ENCODE data around the gene GPR146.
A peak's percentile ranks its signal among the peaks of the same experiment; 100 is the strongest.

GPR146 gene

DNA sequence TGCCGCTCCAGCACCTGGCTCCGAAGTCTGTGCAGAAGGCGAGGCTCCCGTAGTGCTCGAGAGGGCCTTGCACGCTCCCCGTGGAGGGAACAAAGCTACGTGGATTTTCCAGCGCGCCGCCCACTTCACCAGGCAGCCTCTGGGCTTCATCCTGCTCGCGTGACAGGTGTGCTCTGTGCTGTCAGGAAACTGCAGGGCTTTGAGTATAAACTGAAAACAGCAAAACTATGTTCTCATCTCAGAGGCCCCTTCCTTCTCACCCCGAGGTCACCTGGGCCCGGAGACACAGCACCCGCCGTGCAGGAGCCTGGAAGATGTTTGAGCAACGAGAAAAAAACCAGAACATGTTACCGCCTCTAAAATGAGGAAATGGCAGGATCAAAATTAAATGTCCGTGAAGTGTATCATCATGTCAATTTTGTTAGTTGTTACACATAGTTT lies 17.6 kb upstream of the GPR146 start:
- TF ChIP-seq, protein P1, sequence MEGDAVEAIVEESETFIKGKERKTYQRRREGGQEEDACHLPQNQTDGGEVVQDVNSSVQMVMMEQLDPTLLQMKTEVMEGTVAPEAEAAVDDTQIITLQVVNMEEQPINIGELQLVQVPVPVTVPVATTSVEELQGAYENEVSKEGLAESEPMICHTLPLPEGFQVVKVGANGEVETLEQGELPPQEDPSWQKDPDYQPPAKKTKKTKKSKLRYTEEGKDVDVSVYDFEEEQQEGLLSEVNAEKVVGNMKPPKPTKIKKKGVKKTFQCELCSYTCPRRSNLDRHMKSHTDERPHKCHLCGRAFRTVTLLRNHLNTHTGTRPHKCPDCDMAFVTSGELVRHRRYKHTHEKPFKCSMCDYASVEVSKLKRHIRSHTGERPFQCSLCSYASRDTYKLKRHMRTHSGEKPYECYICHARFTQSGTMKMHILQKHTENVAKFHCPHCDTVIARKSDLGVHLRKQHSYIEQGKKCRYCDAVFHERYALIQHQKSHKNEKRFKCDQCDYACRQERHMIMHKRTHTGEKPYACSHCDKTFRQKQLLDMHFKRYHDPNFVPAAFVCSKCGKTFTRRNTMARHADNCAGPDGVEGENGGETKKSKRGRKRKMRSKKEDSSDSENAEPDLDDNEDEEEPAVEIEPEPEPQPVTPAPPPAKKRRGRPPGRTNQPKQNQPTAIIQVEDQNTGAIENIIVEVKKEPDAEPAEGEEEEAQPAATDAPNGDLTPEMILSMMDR (IDR thresholded peaks at IDR 0.05), result no peak
- peaks cover 13% of the 10 kb centered on the region for H3K79me2 ChIP-seq
- H3K4me2 ChIP-seq (ENCODE audit: low read length), result no peak overlapping the region
- H3K36me3 ChIP-seq (ENCODE audit: control insufficient read depth, insufficient read depth, low read length), result no peaks in the 10 kb centered on the region
- no peaks in the 10 kb centered on the region for H3K9me3 ChIP-seq (ENCODE audit: control insufficient read depth, low read length)
- no peak overlapping the region for H2AFZ ChIP-seq
- H3K4me3 ChIP-seq (ENCODE audit: low read depth, low read length), result no peak overlapping the region
- H3K27me3 ChIP-seq (ENCODE audit: control insufficient read depth, insufficient read depth, low read length), result no peaks in the 10 kb centered on the region
- H3K27ac ChIP-seq, result no peak overlapping the region
- peaks cover 7% of the 10 kb centered on the region for H3K4me1 ChIP-seq
- no peak overlapping the region for H3K9ac ChIP-seq

DNA sequence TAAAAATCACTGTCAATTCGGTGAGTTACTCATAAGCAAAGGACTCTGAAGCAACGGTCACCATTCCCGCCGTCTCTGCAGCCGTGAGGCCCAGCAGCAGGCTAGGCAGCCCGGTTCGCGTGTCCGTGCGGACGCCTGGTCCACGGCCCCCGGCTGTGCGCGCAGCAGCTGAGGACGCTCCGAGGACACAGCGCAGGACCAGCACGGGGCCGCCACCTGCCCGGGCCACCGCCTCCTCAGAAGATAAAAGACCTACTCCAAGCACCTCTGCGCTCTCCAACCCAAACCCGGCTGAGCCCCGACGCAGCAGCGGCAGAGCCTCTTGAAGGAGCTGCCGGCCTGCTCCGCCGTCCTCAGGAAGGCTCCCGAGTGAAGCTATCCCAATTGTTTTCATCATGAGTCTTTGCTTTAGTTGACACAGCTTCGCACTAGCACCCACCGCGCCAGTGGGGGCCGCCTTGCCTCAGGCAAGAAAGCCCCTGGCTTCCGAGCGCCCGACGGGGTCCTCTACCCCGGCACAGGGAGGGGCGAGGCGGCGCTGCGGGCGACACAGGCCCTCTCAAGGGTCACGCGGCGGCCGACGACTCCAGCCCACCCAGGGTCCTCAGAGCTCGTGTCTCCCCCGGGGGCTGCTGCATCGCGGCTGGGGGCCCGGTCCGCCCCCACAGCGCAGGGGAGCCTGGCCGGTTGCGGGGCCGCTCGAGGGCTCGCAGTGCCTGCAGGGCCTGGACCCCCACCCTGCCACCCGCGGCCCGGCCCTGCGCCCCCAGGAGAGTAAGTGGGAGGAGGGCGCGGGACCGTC lies 16.9 kb upstream of the GPR146 start:
- H2AFZ ChIP-seq, result peak overlapping the region; percentile 83
- H3K4me2 ChIP-seq (ENCODE audit: low read length), result peak overlapping the region; percentile 83
- no peaks in the 10 kb centered on the region for H3K36me3 ChIP-seq (ENCODE audit: control insufficient read depth, insufficient read depth, low read length)
- peak overlapping the region; percentile 53 for H3K9ac ChIP-seq
- peaks cover 7% of the 10 kb centered on the region for H3K4me1 ChIP-seq
- TF ChIP-seq, protein P1 (IDR thresholded peaks at IDR 0.05), result no peak
- H3K27me3 ChIP-seq (ENCODE audit: control insufficient read depth, insufficient read depth, low read length), result no peaks in the 10 kb centered on the region
- H3K9me3 ChIP-seq (ENCODE audit: control insufficient read depth, low read length), result no peaks in the 10 kb centered on the region
- peak overlapping the region; percentile 56 for H3K4me3 ChIP-seq (ENCODE audit: low read depth, low read length)
- peaks cover 11% of the 10 kb centered on the region for H3K79me2 ChIP-seq
- H3K27ac ChIP-seq, result peak overlapping the region; percentile 47

DNA sequence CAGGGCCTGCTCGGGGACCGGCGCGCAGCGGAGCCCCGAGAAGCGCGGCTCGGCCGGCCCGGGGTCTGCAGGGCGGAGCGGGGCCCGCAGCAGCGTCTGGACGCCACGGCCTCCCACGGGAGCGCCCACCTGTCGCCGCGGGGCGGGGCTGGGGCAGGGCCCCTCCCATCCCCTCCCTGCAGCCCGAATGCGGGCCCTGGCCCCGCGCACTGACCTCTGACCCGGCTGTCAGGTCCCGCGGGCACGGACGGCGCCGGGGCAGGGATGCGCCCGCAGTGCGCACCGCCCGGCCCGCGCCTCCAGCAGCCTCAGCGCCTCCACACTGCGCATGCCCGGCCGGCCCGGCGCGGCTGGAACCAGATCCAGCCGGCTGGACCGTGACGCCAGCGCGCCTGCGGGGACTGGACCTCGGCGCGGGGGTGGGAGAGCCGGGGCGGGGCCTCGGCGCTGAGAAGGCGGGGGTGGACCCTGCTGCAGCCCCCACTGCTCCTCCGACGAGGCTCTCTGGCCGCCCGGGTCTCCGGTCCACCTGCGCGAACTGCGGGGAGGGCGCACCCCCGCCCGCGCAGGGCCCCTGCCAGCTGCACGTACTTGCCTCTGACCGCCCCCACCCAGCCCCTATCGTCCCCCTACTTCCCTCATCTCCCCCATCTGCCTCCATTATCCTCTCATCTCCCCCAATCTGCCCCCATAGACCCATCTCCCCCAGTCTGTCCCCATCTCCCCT lies 16.1 kb upstream of the GPR146 start:
- TF ChIP-seq, protein P1 (IDR thresholded peaks at IDR 0.05), result no peak
- H3K4me3 ChIP-seq (ENCODE audit: low read depth, low read length), result peak overlapping the region; percentile 56
- H3K36me3 ChIP-seq (ENCODE audit: control insufficient read depth, insufficient read depth, low read length), result no peaks in the 10 kb centered on the region
- no peaks in the 10 kb centered on the region for H3K9me3 ChIP-seq (ENCODE audit: control insufficient read depth, low read length)
- H3K27ac ChIP-seq, result peak overlapping the region; percentile 62
- peaks cover 15% of the 10 kb centered on the region for H3K79me2 ChIP-seq
- H3K4me1 ChIP-seq, result peaks cover 7% of the 10 kb centered on the region
- H3K4me2 ChIP-seq (ENCODE audit: low read length), result peak overlapping the region; percentile 83
- peak overlapping the region; percentile 53 for H3K9ac ChIP-seq
- no peaks in the 10 kb centered on the region for H3K27me3 ChIP-seq (ENCODE audit: control insufficient read depth, insufficient read depth, low read length)
- H2AFZ ChIP-seq, result peak overlapping the region; percentile 83

DNA sequence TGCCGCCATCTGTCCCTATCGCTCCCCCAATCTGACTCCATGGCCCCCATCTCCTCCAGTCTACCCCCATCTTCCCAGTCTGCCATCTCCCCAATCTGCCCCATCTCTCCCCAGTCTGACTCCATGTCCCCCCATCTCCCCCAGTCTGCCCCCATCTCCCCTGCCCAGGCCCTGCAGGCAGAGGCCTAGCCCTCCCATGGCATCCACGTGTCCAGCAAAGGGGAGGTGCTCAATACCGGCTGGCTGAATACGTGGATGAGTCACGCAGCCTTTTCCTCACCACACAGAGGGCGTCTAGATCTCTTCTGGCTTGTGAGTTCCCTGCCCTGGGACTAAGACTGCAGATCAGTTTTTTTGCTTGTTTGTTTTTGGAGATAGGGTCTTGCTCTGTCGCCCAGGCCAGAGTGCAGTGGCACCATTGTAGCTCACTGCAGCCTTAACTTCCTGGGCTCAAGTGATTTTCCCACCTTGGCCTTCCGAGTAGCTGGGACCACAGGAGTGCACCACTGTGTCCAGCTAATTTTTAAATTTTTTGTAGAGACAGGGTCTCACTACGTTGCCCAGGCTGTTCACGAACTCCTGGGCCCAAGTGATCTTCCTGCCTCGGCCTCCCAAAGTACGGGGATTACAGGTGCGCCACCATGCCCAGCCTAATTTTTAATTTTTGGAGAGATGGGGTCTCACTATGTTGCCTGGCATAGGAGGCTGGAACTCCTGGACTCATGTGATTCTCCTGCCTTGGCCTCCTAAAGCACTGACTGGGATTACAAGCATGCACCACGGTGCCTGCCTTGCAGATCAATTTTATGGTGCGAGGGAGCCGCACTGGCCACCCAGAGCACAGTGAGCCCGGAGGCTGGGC lies 15.3 kb upstream of the GPR146 start:
- H3K9ac ChIP-seq, result no peak overlapping the region
- no peaks in the 10 kb centered on the region for H3K36me3 ChIP-seq (ENCODE audit: control insufficient read depth, insufficient read depth, low read length)
- TF ChIP-seq, protein P1 (IDR thresholded peaks at IDR 0.05), result no peak
- H3K9me3 ChIP-seq (ENCODE audit: control insufficient read depth, low read length), result no peaks in the 10 kb centered on the region
- peak overlapping the region; percentile 56 for H3K4me3 ChIP-seq (ENCODE audit: low read depth, low read length)
- H3K27ac ChIP-seq, result peak overlapping the region; percentile 62
- H3K4me2 ChIP-seq (ENCODE audit: low read length), result peak overlapping the region; percentile 83
- H3K79me2 ChIP-seq, result peaks cover 22% of the 10 kb centered on the region
- H3K4me1 ChIP-seq, result peaks cover 7% of the 10 kb centered on the region
- peak overlapping the region; percentile 83 for H2AFZ ChIP-seq
- no peaks in the 10 kb centered on the region for H3K27me3 ChIP-seq (ENCODE audit: control insufficient read depth, insufficient read depth, low read length)

Measured in parathyroid adenoma (tissue), 2 donors.